Right lobe of liver (tissue), 6 donors: ENCODE measurements around the gene GTF2H4. TPM values are rescaled to one million over a fixed set of nuclear protein-coding genes. Genes with fewer than 3 reads are reported as not detected.

Source experiments
- ATAC-seq, 4 donors: fragments of 200-7000 bp; cut with Tn5 transposase; one replicate each; pipeline ENCODE4 v1.9.1; 2020; ENCODE audit warnings: mild to moderate bottlenecking in 4 of 4, moderate library complexity in 4 of 4
- DNase-seq, 3 donors: peaks; one replicate each; pipeline ENCODE4 v3.0.0-alpha.2; 2020
- H3K27ac ChIP-seq, 3 donors: fragments of 200-600 bp; one replicate each; pipeline ENCODE4 v1.8.0; 2022
- H3K27me3 ChIP-seq, 2 donors: fragments of 200-600 bp; one replicate each; pipeline ENCODE4 v1.8.0; 2022
- H3K36me3 ChIP-seq, 4 donors: fragments of 200-600 bp; sonication (generic) in 1 of 4; one replicate each; pipeline versions ENCODE4 v1.5.1 to v1.8.0; 2017 to 2022; ENCODE audit warnings: control low read depth in 1 of 4
- H3K4me1 ChIP-seq, 4 donors: fragments of 200-600 bp; sonication (generic) in 1 of 4; one replicate each; pipeline versions ENCODE4 v1.5.1 to v1.8.0; 2017 to 2022; ENCODE audit warnings: control low read depth in 1 of 4
- H3K4me3 ChIP-seq, 3 donors: fragments of 200-600 bp; one replicate each; pipeline ENCODE4 v1.8.0; 2022
- H3K9me3 ChIP-seq, 4 donors: fragments of 200-600 bp; sonication (generic) in 1 of 4; one replicate each; pipeline versions ENCODE4 v1.5.1 to v1.8.0; 2017 to 2022; ENCODE audit warnings: control low read depth in 1 of 4
- CTCF ChIP-seq, 4 donors: fragments of 200-600 bp in 3 of 4; fragments of 450-650 bp in 1 of 4; IDR thresholded peaks; one replicate each; pipeline versions ENCODE4 v1.5.1 to v1.8.0; 2016 to 2022; ENCODE audit warnings: antibody characterized with exemption in 4 of 4, mild to moderate bottlenecking in 2 of 4
- POLR2A ChIP-seq: fragments of 450-650 bp; IDR thresholded peaks from one replicate; pipeline ENCODE4 v1.6.1; 2017; ENCODE audit warnings: antibody characterized with exemption, mild to moderate bottlenecking
- WGBS: methylation state at CpG from one replicate; pipeline ENCODE4 v1.1.6; 2018; ENCODE audit warnings: low coverage, low lambda C conversion rate; ENCODE audit not compliant: insufficient coverage; ENCODE audit errors: missing lambda C conversion rate; 5-methylcytosine and 5-hydroxymethylcytosine counted together
- intact Hi-C, 2 donors: fragments of 100-400 bp; cut with DNase I; formaldehyde crosslinking; loops; one replicate each; pipeline versions ENCODE4 v1.11.2 to v1.14.1; 2022
- total RNA-seq, 6 experiments: library from RNA; depleted of rRNA in 2 of 6; stranded (reverse); fragments of >200 nt in 2 of 6; fragmentation: NEBNext Ultra II Directional in 3 of 6; extraction: Animal tissue kit (Norgen Biotek cat#: 25700) in 3 of 6; gene quantifications; one replicate each; pipeline versions ENCODE4 v1.1.0 to v1.2.4, GENCODE V29; 2016 to 2023
- donor health status: DM: no; HTN: yes; CAD: no.
- donor health status: DM: no; HTN: no; CAD: no.
- donor health status: DM: no; HTN: no; CAD: no.
- donor health status: DM: no; HTN: yes; CAD: no.
- donor health status: DM: no; HTN: yes; CAD: no.

The GTF2H4 gene
- total RNA-seq, 6 experiments from 2014 or later = 3.6 to 21.1 (median 17.3) TPM

GRCh38 chr6:30954631-30955366 lies 46.8 kb downstream of the GTF2H4 start:
- peak in 2 of 4 donors; percentile 11 to 90 for ATAC-seq
- H3K4me3 ChIP-seq = peak overlapping the region in 1 of 3 donors; percentile 43
- no peaks in the 10 kb centered on the region for H3K9me3 ChIP-seq
- TF ChIP-seq CTCF (IDR thresholded peaks at IDR 0.05) (no peak), POLR2A (no peak)
- peaks cover 0 to 8% of the 10 kb centered on the region in 2 donors for H3K27me3 ChIP-seq
- no peaks in the 10 kb centered on the region for H3K36me3 ChIP-seq
- peak in 1 of 3 donors; percentile 29 for DNase-seq
- intact Hi-C loops = no loop called here
- H3K27ac ChIP-seq = peak overlapping the region in 1 of 3 donors; percentile 20
- WGBS = 22% methylated on average over 7 of the region's 9 CpGs
- peaks cover 0 to 7% (median 0%) of the 10 kb centered on the region in 4 donors for H3K4me1 ChIP-seq

- Histone ChIP-seq H3K27me3 (peaks cover 0 to 8% of the 10 kb centered on the region in 2 donors), H3K36me3 (no peaks in the 10 kb centered on the region), H3K4me3 (peak overlapping the region; percentile 23 to 43 (median 28)), H3K9me3 (no peaks in the 10 kb centered on the region), H3K4me1 (peaks cover 0 to 7% (median 0%) of the 10 kb centered on the region in 4 donors), H3K27ac (peak overlapping the region in 1 of 3 donors; percentile 20)
- WGBS = 17% methylated on average over 10 of the region's 46 CpGs
- intact Hi-C loops = no loop called here
- TF ChIP-seq POLR2A = no peak
- TF ChIP-seq CTCF (IDR thresholded peaks at IDR 0.05) = no peak
- peak in 2 of 3 donors; percentile 52 to 69 for DNase-seq
- peak; percentile 51 to 79 (median 60) for ATAC-seq
These were observed 47.5 kb downstream of the GTF2H4 start for GRCh38 chr6:30955367-30956042.

GRCh38 chr6:30957716-30958115 lies 49.7 kb downstream of the GTF2H4 start:
- DNase-seq (no peak), ATAC-seq (no peak)
- no peak for TF ChIP-seq POLR2A
- no peak for TF ChIP-seq CTCF (IDR thresholded peaks at IDR 0.05)
- no peaks in the 10 kb centered on the region for H3K36me3 ChIP-seq
- H3K4me1 ChIP-seq = peaks cover 0 to 18% (median 0%) of the 10 kb centered on the region in 4 donors
- no peak overlapping the region for H3K27ac ChIP-seq
- H3K9me3 ChIP-seq = no peaks in the 10 kb centered on the region
- 62% methylated on average over 2 of the region's 2 CpGs for WGBS
- H3K4me3 ChIP-seq = no peak overlapping the region
- intact Hi-C loops = no loop called here
- H3K27me3 ChIP-seq = peaks cover 0 to 8% of the 10 kb centered on the region in 2 donors

GRCh38 chr6:30960907-30961673 lies 53.1 kb downstream of the GTF2H4 start:
- no peaks in the 10 kb centered on the region for H3K27me3 ChIP-seq
- H3K4me3 ChIP-seq = no peak overlapping the region
- WGBS = 34% methylated on average over 9 of the region's 9 CpGs
- TF ChIP-seq CTCF (IDR thresholded peaks at IDR 0.05) (no peak), POLR2A (no peak)
- intact Hi-C loops = no loop called here
- DNase-seq (no peak), ATAC-seq (peak; percentile 52 to 83 (median 67))
- peaks cover 0 to 12% (median 0%) of the 10 kb centered on the region in 4 donors for H3K4me1 ChIP-seq
- no peaks in the 10 kb centered on the region for H3K9me3 ChIP-seq
- no peak overlapping the region for H3K27ac ChIP-seq
- no peaks in the 10 kb centered on the region for H3K36me3 ChIP-seq
